Mesodermal cell (in vitro differentiated cells): ENCODE results near the gene ANKRD52. TPM values are rescaled to one million over a fixed set of nuclear protein-coding genes. Genes with fewer than 3 reads are reported as not detected.
A peak's percentile ranks its signal among the peaks of the same experiment; 100 is the strongest.

Experiments
- H3K27ac ChIP-seq: 2 replicates; pipeline ENCODE4 v1.7.0; 2013; ENCODE audit warnings: mild to moderate bottlenecking, low read depth, low read length, moderate library complexity; ENCODE audit not compliant: severe bottlenecking
- H3K36me3 ChIP-seq: 2 replicates; pipeline ENCODE4 v1.7.1; 2013; ENCODE audit warnings: mild to moderate bottlenecking, low read length, moderate library complexity; ENCODE audit not compliant: control insufficient read depth, insufficient read depth
- H3K4me1 ChIP-seq: one replicate; pipeline ENCODE4 v1.7.1; 2013; ENCODE audit warnings: mild to moderate bottlenecking, low read length; ENCODE audit not compliant: insufficient read depth, control insufficient read depth, poor library complexity, severe bottlenecking
- H3K4me3 ChIP-seq: 2 replicates; pipeline ENCODE4 v1.7.0; 2013; ENCODE audit warnings: low read length, control low read depth, mild to moderate bottlenecking; ENCODE audit not compliant: insufficient read depth, poor library complexity, severe bottlenecking; ENCODE audit errors: extremely low read depth
- H3K9me3 ChIP-seq: 2 replicates; pipeline ENCODE4 v1.7.1; 2013; ENCODE audit warnings: mild to moderate bottlenecking, low read length, moderate library complexity; ENCODE audit not compliant: control insufficient read depth
- WGBS, 2 experiments: methylation state at CpG; one replicate each; pipeline ENCODE4 v1.1.5; 2013; ENCODE audit warnings: missing lambda C conversion rate in 2 of 2; ENCODE audit not compliant: insufficient coverage in 2 of 2; 5-methylcytosine and 5-hydroxymethylcytosine counted together
- polyA plus RNA-seq, 2 experiments: library from polyadenylated mRNA; stranded (reverse); fragments of 50-300 nt; gene quantifications; one replicate each; pipeline ENCODE4 v1.2.3, GENCODE V29; 2013

ANKRD52 gene
- 29.7 TPM for polyA plus RNA-seq (2013, experiment 1 of 2)
- polyA plus RNA-seq (2013, experiment 2 of 2), result 24.0 TPM

DNA sequence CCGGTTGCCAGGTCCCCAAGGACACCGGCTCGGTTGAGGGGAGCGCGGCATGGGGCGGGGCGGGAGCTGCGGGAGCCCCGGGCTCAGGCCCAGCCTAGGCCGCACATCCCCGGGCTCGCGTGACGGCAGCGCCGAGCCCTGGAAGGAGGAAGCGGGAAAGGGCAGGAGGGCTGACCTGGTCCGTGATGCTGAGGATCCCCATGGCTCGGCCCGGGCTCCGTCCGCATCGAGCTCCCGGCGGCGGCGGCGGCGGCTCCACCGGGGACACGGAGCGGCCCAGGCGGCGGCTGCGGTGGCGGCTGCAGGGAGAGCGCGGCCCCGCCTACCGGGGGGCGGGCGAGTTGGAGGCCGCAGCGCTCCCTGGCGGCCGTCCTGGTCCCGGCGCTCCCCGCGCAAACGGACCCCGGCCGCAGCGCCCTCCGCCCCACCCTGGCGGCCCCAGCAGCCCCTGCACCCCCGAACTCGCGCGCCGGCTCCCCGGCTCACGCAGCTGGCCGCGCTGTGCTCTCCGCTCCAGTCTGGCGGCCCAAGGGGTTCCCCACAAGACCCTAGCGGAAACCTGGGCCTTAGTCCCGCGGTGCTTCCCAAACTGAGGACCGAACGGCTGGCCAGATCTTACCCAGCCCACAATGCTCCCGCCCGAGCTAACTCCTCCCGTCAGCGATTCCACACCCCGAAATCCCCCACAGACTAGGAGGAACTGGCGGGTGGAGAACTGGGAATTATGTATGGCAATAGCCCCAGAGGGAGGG lies at the start of gene ANKRD52:
ANKRD52 (minus strand) TSS at position 317 of the 752 bp plus-strand sequence; CDS start at position 202, 115 bp downstream.
- Histone ChIP-seq H3K9me3 (no peaks in the 10 kb centered on the region), H3K4me1 (peaks cover 11% of the 10 kb centered on the region), H3K4me3 (peak within 1 kb of the TSS; percentile 99), H3K27ac (peak within 1 kb of the TSS; percentile 59), H3K36me3 (peaks cover 40% of the 10 kb centered on the region)
- 0% methylated on average over 47 to 62 of the region's 78 CpGs for WGBS, 2 experiments

DNA sequence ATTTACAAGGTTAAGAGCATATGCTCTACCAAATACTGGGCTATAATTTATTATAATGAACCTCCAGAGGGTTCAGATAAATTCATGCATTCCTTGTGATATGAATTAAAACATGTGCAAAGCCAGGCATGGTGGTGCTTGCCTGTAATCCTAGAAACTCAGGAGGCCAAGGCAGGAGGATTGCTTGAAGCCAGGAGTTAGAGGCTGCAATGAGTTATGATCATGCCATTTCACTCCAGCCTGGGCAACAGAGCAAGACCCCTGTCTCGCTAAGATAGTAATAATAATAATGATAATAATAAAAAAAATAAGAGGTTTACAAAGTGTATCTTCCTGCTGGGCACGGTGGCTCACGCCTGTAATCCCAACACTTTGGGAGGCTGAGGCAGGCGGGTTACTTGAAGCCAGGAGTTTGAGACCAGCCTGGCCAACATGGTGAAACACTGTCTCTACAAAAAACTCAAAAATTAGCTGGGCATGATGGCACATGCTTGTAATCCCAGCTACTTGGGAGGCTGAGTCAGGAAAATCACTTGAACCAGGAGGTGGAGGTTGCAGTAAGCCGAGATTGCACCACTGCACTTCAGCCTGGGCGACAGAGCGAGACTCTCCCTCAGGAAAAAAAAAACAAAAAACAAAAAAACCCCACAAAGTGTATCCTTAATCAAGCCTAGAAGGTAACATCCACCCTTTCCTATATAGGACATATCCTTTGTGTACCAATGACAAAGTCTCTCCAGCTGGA lies 49.2 kb upstream of the ANKRD52 start:
- Histone ChIP-seq H3K4me3 (no peak overlapping the region), H3K27ac (no peak overlapping the region), H3K4me1 (no peaks in the 10 kb centered on the region), H3K9me3 (no peaks in the 10 kb centered on the region), H3K36me3 (peaks cover 80% of the 10 kb centered on the region)
- 94 to 98% methylated on average over 4 to 6 of the region's 7 CpGs for WGBS, 2 experiments

DNA sequence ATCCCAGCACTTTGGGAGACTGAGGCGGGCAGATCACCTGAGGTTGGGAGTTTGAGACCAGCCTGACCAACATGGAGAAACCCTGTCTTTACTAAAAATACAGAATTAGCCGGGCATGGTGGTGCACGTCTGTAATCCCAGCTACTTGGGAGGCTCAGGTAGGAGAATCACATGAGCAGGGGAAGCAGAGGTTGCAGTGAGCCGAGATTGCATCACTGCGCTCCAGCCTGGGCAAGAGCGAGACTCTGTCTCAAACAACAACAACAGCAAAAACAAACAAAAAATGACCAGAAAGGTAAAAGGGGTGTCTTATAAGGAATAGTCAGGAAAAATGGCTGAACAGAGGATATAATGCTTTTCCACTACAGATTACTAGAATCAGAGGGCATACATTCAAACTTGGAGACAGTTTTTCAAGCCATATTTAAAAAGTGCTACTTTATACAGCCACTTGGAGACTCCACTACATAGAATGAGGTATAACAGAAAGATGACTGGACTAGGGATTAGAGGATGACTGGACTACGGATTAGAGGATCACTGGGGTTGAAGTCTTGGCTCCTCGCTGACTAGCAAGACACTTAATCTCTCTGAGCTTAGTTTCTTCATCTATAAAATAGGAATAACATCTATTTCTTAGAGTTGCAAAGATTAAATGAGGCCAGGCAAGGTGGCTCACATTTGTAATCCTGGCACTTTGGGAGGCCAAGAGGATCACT lies 46.8 kb upstream of the ANKRD52 start:
- Histone ChIP-seq H3K27ac (no peak overlapping the region), H3K9me3 (no peaks in the 10 kb centered on the region), H3K36me3 (peaks cover 70% of the 10 kb centered on the region), H3K4me1 (no peaks in the 10 kb centered on the region), H3K4me3 (no peak overlapping the region)
- WGBS, 2 experiments, result 96% methylated on average over 4 of the region's 8 CpGs; no CpG with 5 or more reads in 1 of the 2 experiments

DNA sequence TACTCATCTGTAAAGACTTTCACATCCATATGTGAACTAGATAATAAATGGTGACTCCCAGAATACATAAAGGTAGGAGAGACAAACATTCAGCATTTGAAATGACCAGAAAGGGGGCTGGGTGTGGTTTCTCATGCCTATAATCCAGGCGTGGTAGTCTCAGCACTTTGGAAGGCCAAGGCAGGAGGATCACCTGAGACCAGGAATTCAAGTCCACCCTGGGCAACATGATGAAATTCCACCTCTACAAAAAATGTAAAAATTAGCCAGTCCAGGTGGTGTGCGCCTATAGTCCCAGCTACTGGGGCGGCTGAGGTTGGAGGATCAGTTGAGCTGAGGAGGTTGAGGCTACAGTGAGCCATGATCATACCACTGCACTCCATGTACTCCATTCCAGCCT lies 46.1 kb upstream of the ANKRD52 start:
- Histone ChIP-seq H3K36me3 (peaks cover 64% of the 10 kb centered on the region), H3K4me3 (no peak overlapping the region), H3K4me1 (no peaks in the 10 kb centered on the region), H3K27ac (no peak overlapping the region), H3K9me3 (no peaks in the 10 kb centered on the region)
- 79 to 100% methylated on average over 2 to 3 of the region's 3 CpGs for WGBS, 2 experiments

DNA sequence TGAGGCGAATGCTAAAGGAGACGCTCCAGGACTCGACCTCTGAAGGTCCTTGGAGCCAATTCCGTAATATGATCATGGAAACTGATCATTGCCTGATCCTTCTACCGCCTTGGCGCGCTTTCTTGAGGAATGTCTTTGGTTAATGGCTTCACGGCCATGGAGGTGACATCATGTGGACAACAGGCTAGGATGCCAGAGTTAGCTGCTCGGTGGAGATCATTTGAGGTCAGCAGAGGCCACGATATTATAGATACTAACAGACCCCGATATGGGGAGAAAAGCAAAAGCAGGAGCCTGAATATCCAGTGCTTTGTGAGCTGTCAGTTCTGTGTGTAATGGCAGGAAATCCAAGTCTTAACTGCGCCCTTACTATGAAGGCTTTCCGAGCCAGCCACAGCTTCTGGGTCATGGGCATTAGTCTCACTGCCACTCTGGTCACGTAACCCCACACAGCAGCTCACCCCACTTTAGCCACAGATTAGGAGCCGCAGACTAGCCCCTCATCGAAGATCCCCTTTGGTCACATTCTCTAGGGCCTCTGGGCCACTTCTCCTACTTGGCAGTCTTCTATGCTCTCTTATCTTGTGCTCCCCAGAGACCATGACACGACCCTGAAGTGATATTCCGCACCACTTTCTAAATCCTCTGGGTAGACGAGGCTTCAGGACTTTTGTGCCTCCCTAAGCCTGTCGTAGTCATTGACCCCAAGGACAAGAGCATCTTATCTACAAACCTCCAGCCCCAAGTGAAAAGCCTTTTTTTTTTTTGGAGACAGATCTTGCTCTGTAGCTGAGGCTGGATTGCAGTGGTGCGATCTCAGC lies 42.7 kb upstream of the ANKRD52 start:
- peaks cover 6% of the 10 kb centered on the region for H3K4me1 ChIP-seq
- peak overlapping the region; percentile 68 for H3K27ac ChIP-seq
- peaks cover 61% of the 10 kb centered on the region for H3K36me3 ChIP-seq
- WGBS, 2 experiments, result 67 to 73% methylated on average over 19 of the region's 21 CpGs
- no peaks in the 10 kb centered on the region for H3K9me3 ChIP-seq
- peak overlapping the region; percentile 94 for H3K4me3 ChIP-seq

DNA sequence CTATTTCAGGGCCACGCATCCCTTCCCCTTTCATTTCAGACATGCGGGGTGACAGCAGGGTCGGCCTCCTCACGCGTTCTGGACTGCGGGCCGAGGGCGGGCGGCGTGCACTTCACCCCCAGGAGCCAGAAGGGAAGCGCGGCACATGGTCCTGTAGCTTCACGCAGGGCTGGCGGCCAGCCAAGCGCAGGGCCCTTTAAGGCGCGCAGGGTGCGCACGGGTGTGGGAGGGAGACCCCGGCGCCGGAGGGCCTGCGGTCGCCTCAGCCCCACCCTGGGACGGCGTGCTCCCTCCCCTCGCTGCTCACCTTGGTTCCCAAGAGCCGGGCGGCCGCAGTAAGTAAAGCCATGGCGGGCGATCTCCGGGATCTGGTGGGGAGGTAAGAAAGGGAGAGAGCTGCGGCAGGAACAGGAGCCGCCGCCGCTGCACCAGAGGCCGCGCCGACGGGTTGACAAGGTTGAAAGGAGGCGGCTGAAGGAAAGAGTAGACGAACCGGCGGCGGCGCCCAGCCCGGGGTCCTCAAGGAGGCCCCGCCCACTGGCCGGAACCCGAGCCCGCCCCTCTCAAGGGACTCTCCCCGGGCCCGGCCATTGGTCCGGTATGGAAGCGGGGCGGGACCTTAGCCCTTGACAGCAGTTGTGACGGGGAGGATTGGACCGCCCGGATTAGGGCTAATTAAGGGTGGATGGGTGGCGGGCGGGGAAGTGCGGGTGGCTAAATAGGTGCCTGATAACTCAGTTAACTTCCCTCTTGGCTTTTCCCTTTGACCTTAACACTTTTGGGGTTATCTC lies 41.9 kb upstream of the ANKRD52 start, which contains the start of gene CS:
CS (minus strand) TSS at position 478 of the 791 bp plus-strand sequence; CDS start at position 349, 129 bp downstream.
- H3K4me1 ChIP-seq, result peaks cover 6% of the 10 kb centered on the region
- peaks cover 58% of the 10 kb centered on the region for H3K36me3 ChIP-seq
- 0 to 1% methylated on average over 30 to 40 of the region's 63 CpGs for WGBS, 2 experiments
- no peaks in the 10 kb centered on the region for H3K9me3 ChIP-seq
- peak within 1 kb of the TSS; percentile 68 for H3K27ac ChIP-seq
- peak within 1 kb of the TSS; percentile 94 for H3K4me3 ChIP-seq

DNA sequence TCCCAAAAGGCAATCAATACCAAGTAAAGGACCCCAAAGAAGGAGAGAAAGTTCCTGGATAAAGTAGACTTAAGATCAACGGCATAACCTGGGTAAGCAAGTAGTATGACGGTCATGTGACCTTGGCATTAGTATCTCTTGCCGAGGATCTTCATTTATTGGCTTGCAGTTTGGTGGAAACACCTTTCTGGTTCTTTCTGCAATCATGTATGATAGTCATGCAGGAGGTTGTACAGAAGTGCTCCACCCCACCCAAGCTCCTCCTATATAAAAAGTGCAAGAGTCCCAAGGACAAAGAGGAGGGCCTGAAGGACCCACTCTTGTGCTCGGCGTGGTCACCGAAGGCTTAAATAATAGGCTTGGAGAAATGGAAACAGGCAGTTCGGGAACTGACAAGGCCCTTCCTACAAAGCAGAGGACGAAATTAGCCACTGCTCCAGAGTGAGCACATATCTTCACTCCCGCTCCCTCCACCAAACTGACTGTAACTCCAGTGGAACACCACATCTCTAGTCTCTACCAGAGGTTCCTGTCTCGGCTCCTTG lies 41.2 kb upstream of the ANKRD52 start:
- Histone ChIP-seq H3K9me3 (no peaks in the 10 kb centered on the region), H3K4me3 (peak overlapping the region; percentile 94), H3K36me3 (peaks cover 52% of the 10 kb centered on the region), H3K27ac (peak overlapping the region; percentile 66), H3K4me1 (peaks cover 6% of the 10 kb centered on the region)
- WGBS, 2 experiments, result 10 to 22% methylated on average over 7 to 10 of the region's 10 CpGs

DNA sequence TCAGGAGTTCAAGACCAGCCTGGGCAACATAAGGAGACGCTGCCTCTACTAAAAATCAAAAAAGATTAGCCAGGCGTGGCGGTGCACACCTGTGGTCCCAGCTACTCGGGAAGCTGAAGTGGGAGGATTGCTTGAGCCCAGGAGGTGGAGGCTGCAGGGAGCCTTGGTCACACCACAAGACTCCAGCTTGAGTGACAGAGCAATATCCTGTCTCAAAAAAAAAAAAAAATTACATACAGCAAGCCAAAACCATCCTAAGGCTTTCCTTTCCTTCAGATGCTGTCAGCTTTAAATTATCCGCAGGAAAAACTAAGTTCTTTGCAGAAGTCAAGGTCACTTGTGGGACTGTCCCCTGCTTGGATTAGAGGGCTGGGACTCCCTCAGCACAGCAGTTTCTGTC lies 40.6 kb upstream of the ANKRD52 start:
- H3K27ac ChIP-seq, result no peak overlapping the region
- WGBS, 2 experiments, result 80 to 90% methylated on average over 2 of the region's 5 CpGs

DNA sequence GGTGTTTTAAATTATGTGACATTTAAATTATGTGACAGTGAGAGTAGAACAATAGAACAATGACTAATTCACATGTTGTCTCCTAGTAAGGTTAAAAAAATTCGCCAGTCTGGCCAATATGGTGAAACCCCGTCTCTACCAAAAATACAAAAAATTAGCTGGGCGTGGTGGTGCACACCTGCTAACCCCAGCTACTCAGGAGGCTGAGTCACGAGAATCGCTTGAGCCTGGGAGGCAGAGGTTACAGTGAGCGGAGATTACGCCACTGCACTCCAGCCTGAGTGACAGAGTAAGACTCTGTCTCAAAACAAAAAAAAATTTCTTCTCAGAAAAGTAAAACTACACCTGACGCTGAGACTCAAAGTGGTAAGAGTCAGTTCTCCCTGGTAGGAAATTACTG lies 39.2 kb upstream of the ANKRD52 start:
- Histone ChIP-seq H3K27ac (no peak overlapping the region), H3K4me3 (no peak overlapping the region), H3K36me3 (peaks cover 52% of the 10 kb centered on the region), H3K9me3 (no peaks in the 10 kb centered on the region), H3K4me1 (peaks cover 6% of the 10 kb centered on the region)
- 100% methylated on average over 4 to 7 of the region's 8 CpGs for WGBS, 2 experiments

More for the DNA sequence above, 40.6 kb upstream of the ANKRD52 start:
- H3K4me1 ChIP-seq, result peaks cover 6% of the 10 kb centered on the region
- H3K36me3 ChIP-seq, result peaks cover 56% of the 10 kb centered on the region
- H3K4me3 ChIP-seq, result peak overlapping the region; percentile 94
- no peaks in the 10 kb centered on the region for H3K9me3 ChIP-seq
